Sigmoid colon (tissue), 4 donors: ENCODE results near the gene CALHM2.

ENCODE experiments used
- EP300 ChIP-seq, 4 donors: sonication (generic); formaldehyde crosslinking; IDR thresholded peaks; one replicate each; pipeline ENCODE4 v1.6.1; 2017; ENCODE audit warnings: antibody characterized with exemption in 4 of 4
- TF ChIP-seq, protein P1 (sequence below), 4 experiments: fragments of 450-650 bp in 3 of 4; fragments of 200-600 bp in 1 of 4; IDR thresholded peaks; one replicate each; pipeline ENCODE4 v1.5.1; 2016 to 2019; ENCODE audit warnings: antibody characterized with exemption in 4 of 4, mild to moderate bottlenecking in 3 of 4, moderate library complexity in 2 of 4

DNA sequence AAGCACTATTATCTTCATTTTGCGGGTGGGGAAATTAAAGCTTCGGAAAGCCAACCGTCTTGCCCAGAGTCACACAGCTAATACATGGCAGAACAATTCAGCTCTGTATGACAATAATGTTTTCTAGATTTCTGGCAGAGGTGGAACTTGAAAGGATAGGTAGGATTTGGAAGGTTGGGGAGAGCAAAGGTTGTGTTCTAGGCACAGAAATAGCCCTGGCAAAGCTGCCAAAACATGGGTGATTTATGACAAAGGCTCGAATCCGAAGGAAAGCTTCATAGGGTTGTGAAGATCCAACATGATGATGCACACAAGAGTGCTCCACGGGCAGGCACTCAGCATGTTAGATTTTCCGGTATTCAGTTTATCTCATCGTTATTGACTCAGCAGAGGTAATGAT is 36.6 kb downstream of the CALHM2 start:
- no peak for TF ChIP-seq EP300 (IDR thresholded peaks at IDR 0.05)
- TF ChIP-seq, protein P1, sequence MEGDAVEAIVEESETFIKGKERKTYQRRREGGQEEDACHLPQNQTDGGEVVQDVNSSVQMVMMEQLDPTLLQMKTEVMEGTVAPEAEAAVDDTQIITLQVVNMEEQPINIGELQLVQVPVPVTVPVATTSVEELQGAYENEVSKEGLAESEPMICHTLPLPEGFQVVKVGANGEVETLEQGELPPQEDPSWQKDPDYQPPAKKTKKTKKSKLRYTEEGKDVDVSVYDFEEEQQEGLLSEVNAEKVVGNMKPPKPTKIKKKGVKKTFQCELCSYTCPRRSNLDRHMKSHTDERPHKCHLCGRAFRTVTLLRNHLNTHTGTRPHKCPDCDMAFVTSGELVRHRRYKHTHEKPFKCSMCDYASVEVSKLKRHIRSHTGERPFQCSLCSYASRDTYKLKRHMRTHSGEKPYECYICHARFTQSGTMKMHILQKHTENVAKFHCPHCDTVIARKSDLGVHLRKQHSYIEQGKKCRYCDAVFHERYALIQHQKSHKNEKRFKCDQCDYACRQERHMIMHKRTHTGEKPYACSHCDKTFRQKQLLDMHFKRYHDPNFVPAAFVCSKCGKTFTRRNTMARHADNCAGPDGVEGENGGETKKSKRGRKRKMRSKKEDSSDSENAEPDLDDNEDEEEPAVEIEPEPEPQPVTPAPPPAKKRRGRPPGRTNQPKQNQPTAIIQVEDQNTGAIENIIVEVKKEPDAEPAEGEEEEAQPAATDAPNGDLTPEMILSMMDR (IDR thresholded peaks at IDR 0.05): no peak
